ENCODE results near the gene ST8SIA3.

Gene ST8SIA3

GRCh38 chr18:57352271-57352701, at the start of gene ST8SIA3:
TSS of gene ST8SIA3 (plus strand) at chr18:57352557. CDS start at chr18:57352847, 290 bp downstream.
- DNase-seq: no peak

DNA sequence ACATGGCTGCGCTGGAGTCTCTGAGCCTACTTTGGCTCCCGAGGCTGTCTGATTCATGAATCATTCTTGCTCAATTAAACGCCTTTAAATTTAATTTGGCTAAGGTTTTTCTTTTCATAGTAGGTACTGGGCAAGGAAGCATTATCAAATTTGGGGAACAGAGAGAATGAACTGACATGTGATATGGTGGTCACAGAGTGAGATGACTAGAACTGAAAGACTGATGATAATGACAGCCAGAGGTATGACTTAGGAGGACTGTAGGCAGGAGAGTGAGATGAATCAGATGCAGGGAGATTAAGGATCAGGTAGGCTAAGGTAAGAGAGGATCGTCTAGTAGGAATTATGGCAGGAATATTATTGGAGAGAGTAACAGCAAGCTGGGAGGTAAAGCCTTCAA, 40.9 kb upstream of the ST8SIA3 start:
- DNase-seq: no peak

- DNase-seq: no peak
Measured at GRCh38 chr18:57312346-57313144, 39.8 kb upstream of the ST8SIA3 start.

GRCh38 chr18:57320603-57321002, 31.8 kb upstream of the ST8SIA3 start:
- no peak for DNase-seq

DNA sequence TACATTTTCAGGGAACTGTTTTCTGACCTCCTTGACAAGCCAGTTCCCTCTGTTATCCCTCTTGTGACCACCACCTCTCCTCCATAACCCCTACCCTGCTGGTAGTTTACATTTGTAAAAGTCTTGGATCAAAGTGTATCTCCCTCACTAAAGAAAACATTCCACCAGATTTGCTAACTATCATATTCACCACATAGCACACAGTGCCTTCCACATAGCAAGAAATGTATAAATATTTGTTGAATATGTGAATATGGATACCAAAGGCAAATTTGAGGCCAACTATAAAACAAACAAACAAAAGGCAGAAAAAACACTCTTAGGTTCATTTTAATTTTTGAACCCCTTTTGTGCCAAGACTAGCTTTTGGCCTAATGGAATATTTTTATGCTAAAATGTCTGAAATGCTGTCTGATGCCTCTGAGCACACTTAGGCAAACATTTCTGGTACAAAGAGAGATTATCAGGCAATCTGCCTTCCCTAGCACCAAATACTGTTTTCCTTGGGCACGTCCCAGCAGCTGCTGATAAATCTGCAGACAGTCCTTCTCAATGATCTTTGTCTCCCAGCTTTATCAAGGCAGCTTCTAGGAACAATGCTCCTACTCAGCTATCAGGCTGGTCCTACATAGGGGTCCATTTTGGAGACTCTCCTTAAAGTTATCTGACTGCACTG, 26.7 kb upstream of the ST8SIA3 start:
- no peak for DNase-seq

DNA sequence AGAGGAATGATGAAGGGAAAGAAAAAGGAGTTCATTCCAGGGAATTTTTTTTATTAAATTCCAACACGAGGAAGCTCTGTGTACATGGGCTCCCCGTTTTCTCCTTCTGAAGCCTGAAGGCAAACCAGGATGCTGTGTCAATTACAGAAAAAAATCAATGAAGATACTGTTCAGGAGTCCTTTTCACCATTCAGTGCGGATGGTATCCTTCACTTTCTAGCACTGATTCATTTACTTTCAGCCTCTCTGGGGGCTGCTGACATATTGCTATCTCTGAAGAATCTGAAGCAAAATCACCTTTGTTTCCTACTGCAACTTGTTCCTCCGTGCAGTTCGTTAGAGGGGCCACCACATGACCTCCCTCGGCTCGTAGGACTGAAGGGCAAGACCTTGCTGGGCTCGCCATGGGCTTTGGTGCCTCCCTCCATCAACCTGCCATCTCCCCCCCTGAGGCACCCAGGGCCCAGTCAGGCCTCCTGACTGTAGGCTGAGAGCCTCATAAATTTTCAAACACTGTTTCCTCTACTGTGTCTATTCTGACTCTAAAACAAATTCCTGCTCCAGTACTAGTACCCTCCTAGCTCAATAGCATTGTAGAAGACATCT, 25.5 kb upstream of the ST8SIA3 start:
- no peak for DNase-seq

DNA sequence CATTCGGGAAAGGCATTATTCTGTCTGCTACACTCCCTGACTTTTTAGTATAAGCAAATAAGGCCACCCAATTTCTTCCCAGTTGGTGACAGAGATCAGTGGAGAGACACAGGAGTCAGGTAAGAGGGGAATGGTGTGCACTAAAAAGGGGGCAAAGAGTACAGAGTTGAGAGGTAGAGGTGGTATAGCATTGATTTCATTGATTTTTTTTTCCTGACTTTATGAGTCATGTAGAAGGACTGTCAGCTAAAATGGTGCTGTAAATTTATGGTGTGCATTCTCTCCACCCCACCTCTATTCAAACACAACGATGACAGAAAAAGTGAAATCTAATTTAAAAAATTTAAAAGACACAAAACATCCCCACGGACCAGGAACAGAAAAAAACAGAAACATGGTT, 23.7 kb upstream of the ST8SIA3 start:
- no peak for DNase-seq

GRCh38 chr18:57329856-57330255, 22.5 kb upstream of the ST8SIA3 start:
- no peak for DNase-seq

GRCh38 chr18:57331718-57332117, 20.6 kb upstream of the ST8SIA3 start:
- DNase-seq: no peak

GRCh38 chr18:57333940-57334339, 18.4 kb upstream of the ST8SIA3 start:
- DNase-seq: no peak

- DNase-seq: no peak
Measured at GRCh38 chr18:57334383-57334782, 18.0 kb upstream of the ST8SIA3 start.

- no peak for DNase-seq
Measured at GRCh38 chr18:57336343-57336742, 16.0 kb upstream of the ST8SIA3 start.

DNA sequence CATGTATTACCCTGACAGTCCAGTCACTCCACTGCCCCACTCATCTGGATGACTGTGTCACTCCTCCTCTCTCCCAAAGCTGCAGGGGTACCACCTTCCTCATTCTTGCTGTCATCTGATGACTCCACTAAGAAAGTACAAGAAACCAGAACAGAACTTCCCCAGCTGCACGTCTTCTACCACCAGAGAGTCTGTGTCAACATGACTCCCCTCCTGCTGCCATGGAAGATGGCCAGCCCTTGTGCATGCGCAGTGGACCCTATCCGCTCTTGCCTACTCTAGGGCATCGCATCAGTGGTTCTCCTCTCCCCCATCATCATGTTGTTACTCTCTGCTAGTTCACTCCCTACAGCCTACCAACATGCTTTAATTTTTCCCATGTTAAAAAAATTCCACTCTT, 14.5 kb upstream of the ST8SIA3 start:
- no peak for DNase-seq

GRCh38 chr18:57343833-57344232, 8.5 kb upstream of the ST8SIA3 start:
- no peak for DNase-seq

GRCh38 chr18:57346876-57347275, 5.5 kb upstream of the ST8SIA3 start:
- DNase-seq: no peak

DNA sequence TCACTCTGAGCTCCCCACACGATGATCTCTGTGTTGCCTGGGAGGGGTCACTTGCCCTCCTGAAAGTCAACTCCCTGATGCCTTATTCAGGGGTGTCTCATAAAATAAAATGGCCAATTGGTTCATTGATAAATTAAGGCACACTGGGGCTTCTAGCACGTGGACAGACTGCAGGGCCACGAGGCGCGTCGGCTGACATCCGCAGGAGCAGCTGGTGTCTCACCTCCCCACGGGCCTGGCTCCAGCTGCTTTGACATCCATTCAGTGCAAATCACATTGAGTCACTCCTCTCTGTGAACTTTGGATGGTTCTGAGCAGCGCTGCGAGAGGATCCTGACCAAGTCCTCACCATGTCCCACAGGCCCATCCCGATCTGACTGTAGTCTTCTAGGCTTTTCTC, 4.6 kb upstream of the ST8SIA3 start:
- DNase-seq: no peak

GRCh38 chr18:57352761-57353136, 392 bp downstream of the ST8SIA3 start:
- no peak for DNase-seq

DNA sequence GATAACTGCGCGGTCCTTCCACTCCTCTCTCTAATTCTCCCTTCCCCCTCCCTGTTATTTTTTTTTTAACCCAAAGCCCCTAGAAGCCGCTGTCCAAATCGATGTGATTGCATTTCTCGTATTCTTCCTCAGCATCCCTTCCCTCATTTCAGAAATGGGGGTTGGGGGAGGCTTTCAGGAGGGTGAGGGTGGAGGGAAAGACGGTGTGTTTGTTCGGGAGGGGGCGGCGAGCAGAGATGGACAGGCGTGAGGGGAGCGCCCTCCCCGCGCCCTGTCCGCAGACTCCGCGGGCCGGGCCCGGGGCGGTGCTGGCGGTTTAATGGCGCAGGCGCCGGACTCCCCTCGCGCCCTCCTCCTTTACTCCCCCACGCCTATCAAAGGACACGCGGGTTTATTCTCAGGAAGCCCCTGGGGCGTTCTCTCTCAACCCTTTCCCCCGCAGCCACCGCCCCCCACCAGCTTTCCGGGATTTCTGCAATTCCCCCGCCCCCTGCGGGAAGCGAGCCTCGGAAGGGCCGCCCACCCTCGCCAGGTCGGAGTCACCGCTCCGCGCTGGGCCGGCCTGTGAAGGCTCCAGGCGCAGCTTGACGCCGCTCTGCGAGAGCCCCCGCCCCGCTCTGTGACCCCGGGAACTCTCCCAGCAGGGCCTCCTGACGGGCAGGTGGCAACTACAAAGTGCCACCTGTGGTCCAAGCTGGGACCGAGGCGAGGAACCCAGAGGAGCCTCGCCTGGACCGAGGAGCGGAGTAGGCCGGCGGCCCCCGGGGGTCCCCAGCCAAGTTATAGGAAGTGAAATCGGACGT, 981 bp downstream of the ST8SIA3 start:
- no peak for DNase-seq

- DNase-seq: no peak
Measured at GRCh38 chr18:57353940-57354461, 1.6 kb downstream of the ST8SIA3 start.

GRCh38 chr18:57359433-57359832, 7.1 kb downstream of the ST8SIA3 start:
- no peak for DNase-seq

DNA sequence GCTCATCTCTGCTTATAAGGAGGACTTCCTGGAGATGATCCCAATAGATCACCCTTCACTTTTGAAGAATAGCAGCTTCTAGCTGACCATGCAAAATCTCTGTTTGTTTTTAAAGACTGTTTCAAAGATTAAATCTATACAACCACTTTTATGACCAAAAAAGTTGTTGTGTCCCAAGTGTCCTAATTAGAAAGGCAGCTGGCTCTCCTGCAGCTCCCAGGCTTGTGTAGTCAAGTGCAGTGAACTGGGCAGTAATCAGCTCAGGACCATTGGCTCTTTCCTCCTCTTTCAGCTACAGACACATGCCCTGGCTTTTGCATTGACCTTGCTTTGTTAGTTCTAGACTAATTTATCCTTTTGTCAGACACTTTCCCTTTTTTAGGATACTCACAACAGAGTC, 10.4 kb downstream of the ST8SIA3 start:
- DNase-seq: no peak

DNA sequence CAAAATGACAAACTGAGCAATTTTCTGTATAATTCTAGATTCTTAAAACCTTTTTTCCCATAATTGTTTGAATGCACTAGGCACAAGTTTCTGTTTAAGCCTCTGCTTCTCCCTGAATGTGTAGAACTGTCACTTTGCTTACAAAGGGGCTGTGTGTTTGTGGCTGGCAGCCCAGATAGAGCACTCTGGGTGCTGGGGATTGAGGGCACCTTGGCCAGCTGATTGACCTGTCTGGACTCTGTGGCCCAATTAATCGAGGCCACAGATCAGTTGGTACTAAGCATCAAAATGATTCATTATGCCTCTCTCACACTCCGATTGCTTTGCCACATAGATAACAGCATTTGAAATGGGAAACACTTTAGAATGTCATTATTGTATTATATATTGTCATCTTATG, 12.1 kb downstream of the ST8SIA3 start:
- no peak for DNase-seq

GRCh38 chr18:57366528-57367081, 14.2 kb downstream of the ST8SIA3 start:
- no peak for DNase-seq
